GDM1 (cell line): ENCODE results near the gene ZNF223.

Source experiments
- DNase-seq: peaks from one replicate; lab custom pipeline; 2025; lab: John Stamatoyannopoulos, UW

ZNF223 gene

GRCh38 chr19:44071824-44072542 lies 20.1 kb downstream of the ZNF223 start, which contains the start of gene ZNF284:
ZNF284 (plus strand) TSS chr19:44072159; CDS start chr19:44076390, 4,231 bp downstream.
- peak; percentile 81 for DNase-seq

- no peak for DNase-seq
These were observed 20.9 kb downstream of the ZNF223 start for GRCh38 chr19:44072543-44073401.

GRCh38 chr19:44076325-44076724 lies 24.5 kb downstream of the ZNF223 start:
- no peak for DNase-seq

GRCh38 chr19:44092108-44092507 lies 40.3 kb downstream of the ZNF223 start:
- DNase-seq = no peak

- DNase-seq = peak; percentile 86
These were observed 42.3 kb downstream of the ZNF223 start, which contains the start of gene ZNF224 for GRCh38 chr19:44093931-44094765. ZNF224 (plus strand) TSS chr19:44094361; CDS start chr19:44097874, 3,513 bp downstream.

GRCh38 chr19:44107751-44108150 lies 55.9 kb downstream of the ZNF223 start:
- no peak for DNase-seq

GRCh38 chr19:44109458-44109857 lies 57.6 kb downstream of the ZNF223 start:
- no peak for DNase-seq

- no peak for DNase-seq
These were observed 60.2 kb downstream of the ZNF223 start for GRCh38 chr19:44111910-44112463.

GRCh38 chr19:44112802-44113137 lies 60.9 kb downstream of the ZNF223 start:
- no peak for DNase-seq

- peak; percentile 86 for DNase-seq
These were observed 61.4 kb downstream of the ZNF223 start, which contains the start of gene ZNF225 for GRCh38 chr19:44113138-44113783. ZNF225 (plus strand) TSS chr19:44113399; CDS start chr19:44115828, 2,429 bp downstream.

GRCh38 chr19:44113784-44114390 lies 62.1 kb downstream of the ZNF223 start:
- DNase-seq = no peak
